HK-2 (cell line): ENCODE measurements around the gene PHACTR3.

Experiments used
- DNase-seq: peaks from one replicate; pipeline ENCODE4 v3.0.0-alpha.2; 2018; ENCODE audit not compliant: unreplicated experiment

PHACTR3 gene

GRCh38 chr20:59671661-59672471 is 67.5 kb downstream of the PHACTR3 start:
- DNase-seq = no peak

GRCh38 chr20:59672576-59672975 is 68.2 kb downstream of the PHACTR3 start:
- no peak for DNase-seq

- DNase-seq = no peak
Measured at GRCh38 chr20:59673288-59673997, 69.1 kb downstream of the PHACTR3 start.

- DNase-seq = no peak
Measured at GRCh38 chr20:59673998-59674445, 69.7 kb downstream of the PHACTR3 start.

GRCh38 chr20:59676126-59676850 is 71.9 kb downstream of the PHACTR3 start:
- no peak for DNase-seq

GRCh38 chr20:59676851-59677182 is 72.5 kb downstream of the PHACTR3 start:
- DNase-seq = no peak

GRCh38 chr20:59677586-59677985 is 73.2 kb downstream of the PHACTR3 start:
- DNase-seq = no peak

GRCh38 chr20:59678288-59678687 is 73.9 kb downstream of the PHACTR3 start:
- no peak for DNase-seq

GRCh38 chr20:59678951-59679350 is 74.6 kb downstream of the PHACTR3 start:
- DNase-seq = no peak

- no peak for DNase-seq
Measured at GRCh38 chr20:59680148-59680650, 75.9 kb downstream of the PHACTR3 start.

- DNase-seq = no peak
Measured at GRCh38 chr20:59680852-59681251, 76.5 kb downstream of the PHACTR3 start.

- no peak for DNase-seq
Measured at GRCh38 chr20:59682603-59683002, 78.3 kb downstream of the PHACTR3 start.

GRCh38 chr20:59683181-59683580 is 78.8 kb downstream of the PHACTR3 start:
- DNase-seq = no peak

- no peak for DNase-seq
Measured at GRCh38 chr20:59684685-59685242, 80.4 kb downstream of the PHACTR3 start.

GRCh38 chr20:59686404-59687346 is 82.3 kb downstream of the PHACTR3 start:
- DNase-seq = no peak

GRCh38 chr20:59688356-59688755 is 84.0 kb downstream of the PHACTR3 start:
- DNase-seq = no peak

GRCh38 chr20:59688999-59689398 is 84.7 kb downstream of the PHACTR3 start:
- DNase-seq = no peak

- no peak for DNase-seq
Measured at GRCh38 chr20:59690101-59690500, 85.8 kb downstream of the PHACTR3 start.

- DNase-seq = no peak
Measured at GRCh38 chr20:59690976-59691375, 86.6 kb downstream of the PHACTR3 start.

- DNase-seq = no peak
Measured at GRCh38 chr20:59692139-59692538, 87.8 kb downstream of the PHACTR3 start.

GRCh38 chr20:59693587-59693986 is 89.2 kb downstream of the PHACTR3 start:
- DNase-seq = no peak
